Measurements from ENCODE around the gene FAF2. TPM values are rescaled to one million over a fixed set of nuclear protein-coding genes. Genes with fewer than 3 reads are reported as not detected.

Gene FAF2
- total and polyA plus RNA-seq, 4 donors, result 38.0 to 50.9 (median 41.9) TPM

DNA sequence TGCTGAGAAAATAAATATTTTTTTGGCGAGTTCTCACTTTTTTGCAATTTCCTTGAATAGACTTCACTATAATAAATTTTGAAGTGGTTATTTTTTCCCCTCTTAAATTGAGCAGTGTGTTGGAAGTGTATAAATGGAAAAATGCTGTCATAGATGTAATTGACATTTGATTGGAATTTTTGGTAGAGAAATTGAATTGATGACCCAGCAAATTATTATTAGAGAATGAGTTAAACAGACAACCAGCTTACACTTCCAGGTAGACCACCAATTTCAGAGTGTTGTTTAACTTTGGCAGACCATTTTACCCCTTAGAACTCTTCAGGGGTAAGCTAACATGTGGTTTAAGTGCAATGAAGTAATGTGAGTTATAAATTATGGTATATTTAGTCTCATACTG, 1.9 kb downstream of the FAF2 start:
- Histone ChIP-seq H3K27me3 (ENCODE audit: control insufficient read depth, insufficient read depth, low read length) (no peaks in the 10 kb centered on the region), H3K4me3 (ENCODE audit: low read depth, low read length) (no peak overlapping the region), H3K4me1 (ENCODE audit: control insufficient read depth, insufficient read depth, low read length) (peaks cover 19% of the 10 kb centered on the region), H3K36me3 (ENCODE audit: control insufficient read depth, insufficient read depth, low read length) (peaks cover 13% of the 10 kb centered on the region), H3K9me3 (ENCODE audit: control insufficient read depth, insufficient read depth, low read length) (no peaks in the 10 kb centered on the region), H3K27ac (ENCODE audit: low read depth, low read length) (no peak overlapping the region)
- DNase-seq (ENCODE audit: low read depth in 4 of 6, low spot score in 6 of 6), result no peak
- no CpG with 5 or more reads among the region's 1 CpG for WGBS (ENCODE audit: insufficient coverage)

DNA sequence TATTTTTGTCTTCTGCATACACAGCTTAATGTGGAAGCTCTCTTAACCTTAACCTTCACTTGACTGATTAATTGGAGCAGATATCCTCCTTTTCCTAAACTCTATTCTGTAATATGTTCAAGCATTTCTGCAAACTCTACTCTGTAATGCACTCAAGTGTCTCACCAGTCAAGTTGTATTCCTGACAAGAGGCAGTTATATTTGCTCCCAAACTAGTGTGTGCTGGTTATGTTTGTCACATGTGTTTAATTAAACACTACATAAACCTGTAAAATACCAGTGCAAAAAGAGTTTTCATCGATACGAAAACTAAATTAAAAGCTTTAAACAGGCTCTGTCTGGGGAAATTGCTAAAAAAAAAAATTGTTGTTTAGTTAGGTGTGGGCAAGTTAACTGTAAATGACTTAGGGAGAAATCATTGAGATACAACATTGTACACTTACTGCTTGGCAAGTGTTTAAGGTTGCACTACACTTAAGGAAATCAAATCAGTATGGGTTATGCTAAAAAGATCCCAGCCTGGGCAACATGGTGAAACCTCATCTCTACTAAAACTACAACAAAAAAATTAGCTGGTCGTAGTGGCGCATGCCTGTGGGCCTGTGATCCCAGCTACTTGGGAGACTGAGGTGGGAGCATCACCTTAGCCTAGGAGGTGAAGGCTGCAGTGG, 6.7 kb downstream of the FAF2 start:
- no peak overlapping the region for H3K4me3 ChIP-seq (ENCODE audit: low read depth, low read length)
- 92% methylated on average over 2 of the region's 4 CpGs for WGBS (ENCODE audit: insufficient coverage)
- H3K27me3 ChIP-seq (ENCODE audit: control insufficient read depth, insufficient read depth, low read length), result no peaks in the 10 kb centered on the region
- peaks cover 15% of the 10 kb centered on the region for H3K36me3 ChIP-seq (ENCODE audit: control insufficient read depth, insufficient read depth, low read length)
- no peaks in the 10 kb centered on the region for H3K4me1 ChIP-seq (ENCODE audit: control insufficient read depth, insufficient read depth, low read length)
- DNase-seq (ENCODE audit: low read depth in 4 of 6, low spot score in 6 of 6), result no peak
- H3K9me3 ChIP-seq (ENCODE audit: control insufficient read depth, insufficient read depth, low read length), result no peaks in the 10 kb centered on the region
- no peak overlapping the region for H3K27ac ChIP-seq (ENCODE audit: low read depth, low read length)

DNA sequence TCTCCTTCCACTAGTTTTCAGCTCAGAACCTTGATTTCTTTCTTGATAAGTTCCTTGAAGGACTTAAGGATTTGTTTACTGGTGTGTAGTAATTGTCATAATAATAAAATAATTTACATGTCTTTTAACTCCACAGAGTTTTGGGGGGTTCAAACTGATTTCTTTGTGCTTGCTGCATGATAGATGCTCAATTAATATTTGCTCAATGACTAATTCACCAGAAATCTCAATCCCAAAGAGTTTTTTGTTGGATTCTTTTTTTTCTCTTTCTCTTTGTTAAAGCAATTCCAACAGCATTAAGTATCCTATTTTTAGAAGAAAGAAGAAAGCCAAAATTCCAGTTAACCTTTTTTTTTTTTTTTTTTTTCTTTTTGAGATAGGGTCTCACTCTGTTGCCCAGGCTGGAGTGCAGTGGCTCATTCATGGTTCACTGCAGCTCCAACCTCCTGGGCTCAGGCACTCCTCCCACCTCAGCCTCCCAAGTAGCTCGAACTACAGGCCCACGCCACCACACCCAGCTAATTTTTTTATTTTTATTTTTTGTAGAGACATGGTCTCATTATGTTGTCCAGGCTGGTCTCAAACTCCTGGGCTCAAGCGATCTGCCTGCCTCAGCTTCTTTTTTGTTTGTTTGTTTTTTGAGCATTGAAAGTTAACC, 10.8 kb downstream of the FAF2 start:
- Histone ChIP-seq H3K9me3 (ENCODE audit: control insufficient read depth, insufficient read depth, low read length) (no peaks in the 10 kb centered on the region), H3K4me1 (ENCODE audit: control insufficient read depth, insufficient read depth, low read length) (no peaks in the 10 kb centered on the region), H3K27ac (ENCODE audit: low read depth, low read length) (no peak overlapping the region), H3K27me3 (ENCODE audit: control insufficient read depth, insufficient read depth, low read length) (no peaks in the 10 kb centered on the region), H3K36me3 (ENCODE audit: control insufficient read depth, insufficient read depth, low read length) (peaks cover 6% of the 10 kb centered on the region), H3K4me3 (ENCODE audit: low read depth, low read length) (no peak overlapping the region)
- WGBS (ENCODE audit: insufficient coverage), result no CpG with 5 or more reads among the region's 3 CpGs
- no peak for DNase-seq (ENCODE audit: low read depth in 4 of 6, low spot score in 6 of 6)

DNA sequence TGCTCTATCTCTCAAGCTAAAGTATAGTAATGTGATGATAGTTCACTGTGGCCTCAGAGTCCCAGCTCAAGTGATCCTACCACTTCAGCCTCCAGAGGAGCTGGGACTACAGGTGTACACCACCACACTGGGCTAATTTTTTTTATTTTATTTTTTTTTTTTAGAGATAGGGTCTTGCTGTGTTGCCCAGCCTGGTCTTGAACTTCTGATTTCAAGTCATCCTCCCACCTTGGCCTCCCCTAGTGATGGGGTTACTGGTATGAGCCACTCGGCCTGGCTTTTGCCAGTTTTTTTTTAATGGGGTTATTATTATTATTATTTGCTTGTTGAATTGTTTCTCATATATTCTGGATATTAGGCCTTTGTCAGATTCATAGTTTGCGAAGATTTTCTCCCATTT, 13.2 kb downstream of the FAF2 start:
- H3K9me3 ChIP-seq (ENCODE audit: control insufficient read depth, insufficient read depth, low read length), result no peaks in the 10 kb centered on the region
- no peak overlapping the region for H3K4me3 ChIP-seq (ENCODE audit: low read depth, low read length)
- no peak for DNase-seq (ENCODE audit: low read depth in 4 of 6, low spot score in 6 of 6)
- no peak overlapping the region for H3K27ac ChIP-seq (ENCODE audit: low read depth, low read length)
- no CpG with 5 or more reads among the region's 2 CpGs for WGBS (ENCODE audit: insufficient coverage)
- no peaks in the 10 kb centered on the region for H3K4me1 ChIP-seq (ENCODE audit: control insufficient read depth, insufficient read depth, low read length)
- no peaks in the 10 kb centered on the region for H3K27me3 ChIP-seq (ENCODE audit: control insufficient read depth, insufficient read depth, low read length)
- no peaks in the 10 kb centered on the region for H3K36me3 ChIP-seq (ENCODE audit: control insufficient read depth, insufficient read depth, low read length)

DNA sequence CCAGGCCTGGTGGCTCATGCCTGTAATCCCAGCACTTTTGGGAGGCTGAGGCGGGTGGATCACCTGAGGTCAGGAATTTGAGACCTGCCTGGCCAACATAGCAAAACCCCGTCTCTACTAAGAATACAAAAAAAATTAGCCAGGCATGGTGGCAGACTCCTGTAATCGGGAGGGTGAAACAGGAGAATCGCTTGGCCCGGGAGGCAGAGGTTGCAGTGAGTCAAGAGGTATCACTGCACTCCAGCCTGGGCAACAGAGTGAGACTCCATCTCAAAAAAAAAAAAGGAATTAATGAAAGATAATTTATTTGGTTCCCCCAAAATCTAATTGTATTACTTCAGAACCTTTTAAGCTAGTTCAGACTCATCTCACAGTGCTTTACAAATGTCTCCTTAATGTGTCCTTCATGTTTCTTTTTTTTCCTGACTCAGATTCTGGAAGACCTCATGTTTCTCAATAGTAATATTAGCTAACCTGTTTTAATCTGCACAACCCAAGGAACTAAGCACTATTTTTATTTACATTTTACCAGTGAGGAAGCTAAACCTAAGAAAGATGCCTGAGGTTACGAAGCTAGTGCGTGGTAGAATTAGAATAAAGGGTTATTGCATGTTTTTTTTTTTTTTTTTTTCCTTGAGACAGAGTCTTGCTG, 15.1 kb downstream of the FAF2 start:
- no peaks in the 10 kb centered on the region for H3K36me3 ChIP-seq (ENCODE audit: control insufficient read depth, insufficient read depth, low read length)
- H3K4me1 ChIP-seq (ENCODE audit: control insufficient read depth, insufficient read depth, low read length), result no peaks in the 10 kb centered on the region
- no peak overlapping the region for H3K27ac ChIP-seq (ENCODE audit: low read depth, low read length)
- H3K9me3 ChIP-seq (ENCODE audit: control insufficient read depth, insufficient read depth, low read length), result no peaks in the 10 kb centered on the region
- no peak overlapping the region for H3K4me3 ChIP-seq (ENCODE audit: low read depth, low read length)
- no CpG with 5 or more reads among the region's 7 CpGs for WGBS (ENCODE audit: insufficient coverage)
- no peaks in the 10 kb centered on the region for H3K27me3 ChIP-seq (ENCODE audit: control insufficient read depth, insufficient read depth, low read length)
- DNase-seq (ENCODE audit: low read depth in 4 of 6, low spot score in 6 of 6), result no peak

DNA sequence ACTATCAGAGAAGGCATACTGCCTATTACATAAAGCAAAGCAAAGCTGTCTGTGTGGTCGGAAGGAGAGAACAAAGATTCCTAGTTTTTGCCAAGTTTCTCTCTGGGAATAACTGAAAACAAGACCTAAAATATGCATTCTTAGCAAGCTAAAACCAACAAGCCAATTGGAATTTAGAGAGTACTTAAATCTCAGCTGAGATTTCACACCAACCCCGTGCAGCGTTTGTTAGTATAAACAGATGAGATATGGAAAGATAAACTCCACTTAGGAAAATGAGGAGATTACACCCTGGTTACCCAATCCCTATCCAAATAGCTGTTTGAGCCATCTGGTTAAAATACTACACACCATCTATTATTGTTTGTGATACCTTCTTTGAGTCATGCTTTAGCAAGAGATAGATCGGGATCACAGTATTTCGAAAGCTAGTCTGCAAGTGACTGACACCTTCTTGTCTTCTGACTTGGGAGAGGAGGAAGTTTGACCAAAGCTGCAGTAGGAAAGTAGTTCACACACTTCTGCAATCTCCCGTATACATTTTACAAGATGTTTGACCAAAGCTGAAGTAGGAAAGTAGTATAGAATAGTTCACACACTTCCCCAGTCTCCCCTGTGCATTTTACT, 18.2 kb downstream of the FAF2 start:
- no peak overlapping the region for H3K4me3 ChIP-seq (ENCODE audit: low read depth, low read length)
- H3K36me3 ChIP-seq (ENCODE audit: control insufficient read depth, insufficient read depth, low read length), result peaks cover 5% of the 10 kb centered on the region
- WGBS (ENCODE audit: insufficient coverage), result 100% methylated on average over 1 of the region's 6 CpGs
- H3K9me3 ChIP-seq (ENCODE audit: control insufficient read depth, insufficient read depth, low read length), result no peaks in the 10 kb centered on the region
- peak overlapping the region; percentile 15 for H3K27ac ChIP-seq (ENCODE audit: low read depth, low read length)
- DNase-seq (ENCODE audit: low read depth in 4 of 6, low spot score in 6 of 6), result peak in 1 of 6 donors; percentile 46
- no peaks in the 10 kb centered on the region for H3K4me1 ChIP-seq (ENCODE audit: control insufficient read depth, insufficient read depth, low read length)
- H3K27me3 ChIP-seq (ENCODE audit: control insufficient read depth, insufficient read depth, low read length), result no peaks in the 10 kb centered on the region

DNA sequence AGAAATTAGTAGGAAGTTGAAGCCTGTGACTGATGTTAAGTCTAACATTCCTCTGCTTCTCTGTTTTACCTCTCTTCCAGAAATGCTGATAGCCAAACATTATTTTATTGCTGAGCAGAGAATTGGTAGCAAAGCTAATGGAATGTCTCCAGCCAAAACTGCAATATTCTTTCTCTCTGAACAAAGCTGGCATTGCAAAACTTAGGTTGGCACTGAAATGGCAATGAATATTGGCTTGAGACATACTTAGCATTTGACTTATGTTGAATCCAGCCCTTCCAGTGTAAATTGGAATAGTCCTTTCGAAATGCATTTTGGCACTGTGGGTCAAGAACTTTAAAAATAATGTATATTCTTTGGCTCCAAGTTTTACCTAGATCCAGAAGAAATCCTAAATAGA, 21.1 kb downstream of the FAF2 start:
- Histone ChIP-seq H3K36me3 (ENCODE audit: control insufficient read depth, insufficient read depth, low read length) (peaks cover 5% of the 10 kb centered on the region), H3K27me3 (ENCODE audit: control insufficient read depth, insufficient read depth, low read length) (no peaks in the 10 kb centered on the region), H3K9me3 (ENCODE audit: control insufficient read depth, insufficient read depth, low read length) (peaks cover 2% of the 10 kb centered on the region), H3K27ac (ENCODE audit: low read depth, low read length) (no peak overlapping the region), H3K4me1 (ENCODE audit: control insufficient read depth, insufficient read depth, low read length) (no peaks in the 10 kb centered on the region), H3K4me3 (ENCODE audit: low read depth, low read length) (no peak overlapping the region)
- DNase-seq (ENCODE audit: low read depth in 4 of 6, low spot score in 6 of 6), result peak in 2 of 6 donors; percentile 24 to 52
- no CpG with 5 or more reads among the region's 1 CpG for WGBS (ENCODE audit: insufficient coverage)

DNA sequence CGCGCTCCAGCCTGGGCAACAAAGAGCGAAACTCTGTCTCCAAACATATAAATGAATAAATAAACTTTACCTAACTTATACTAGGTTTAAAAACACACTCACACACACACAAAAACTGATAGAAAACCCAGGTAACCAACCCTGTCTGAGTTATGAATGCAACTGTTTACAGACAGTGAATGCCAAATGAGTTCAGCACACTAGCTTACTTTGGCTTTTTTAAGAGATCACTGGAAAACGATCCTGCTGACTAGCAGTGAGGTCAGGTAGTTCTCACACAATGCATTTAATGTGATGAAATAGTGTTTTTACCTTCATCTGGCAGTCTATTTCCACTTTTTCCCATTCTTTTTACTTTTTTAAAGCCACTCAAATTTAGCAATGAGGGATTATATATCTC, 22.4 kb downstream of the FAF2 start:
- Histone ChIP-seq H3K36me3 (ENCODE audit: control insufficient read depth, insufficient read depth, low read length) (peaks cover 7% of the 10 kb centered on the region), H3K4me3 (ENCODE audit: low read depth, low read length) (no peak overlapping the region), H3K27me3 (ENCODE audit: control insufficient read depth, insufficient read depth, low read length) (no peaks in the 10 kb centered on the region), H3K27ac (ENCODE audit: low read depth, low read length) (no peak overlapping the region), H3K4me1 (ENCODE audit: control insufficient read depth, insufficient read depth, low read length) (no peaks in the 10 kb centered on the region), H3K9me3 (ENCODE audit: control insufficient read depth, insufficient read depth, low read length) (peaks cover 2% of the 10 kb centered on the region)
- no CpG with 5 or more reads among the region's 4 CpGs for WGBS (ENCODE audit: insufficient coverage)
- DNase-seq (ENCODE audit: low read depth in 4 of 6, low spot score in 6 of 6), result no peak

DNA sequence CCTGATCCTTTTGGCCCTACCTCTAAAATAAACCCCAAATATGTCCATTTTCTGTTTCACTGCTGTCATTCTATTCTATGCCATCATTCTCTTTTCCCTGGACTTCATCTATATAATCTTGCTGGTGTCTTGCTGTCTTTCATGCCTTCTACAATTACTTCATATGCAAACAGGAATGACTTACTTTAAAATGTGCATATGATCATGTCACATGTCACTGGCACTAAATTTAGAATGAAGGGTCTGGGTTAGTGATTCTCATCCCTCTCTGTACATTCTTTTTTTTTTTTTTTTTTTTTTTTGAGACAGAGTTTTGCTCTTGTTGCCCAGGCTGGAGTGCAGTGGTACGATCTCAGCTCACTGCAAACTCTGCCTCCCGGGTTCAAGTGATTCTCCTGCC, 22.9 kb downstream of the FAF2 start:
- H3K4me1 ChIP-seq (ENCODE audit: control insufficient read depth, insufficient read depth, low read length), result no peaks in the 10 kb centered on the region
- no CpG with 5 or more reads among the region's 2 CpGs for WGBS (ENCODE audit: insufficient coverage)
- H3K4me3 ChIP-seq (ENCODE audit: low read depth, low read length), result no peak overlapping the region
- H3K9me3 ChIP-seq (ENCODE audit: control insufficient read depth, insufficient read depth, low read length), result peaks cover 2% of the 10 kb centered on the region
- H3K27me3 ChIP-seq (ENCODE audit: control insufficient read depth, insufficient read depth, low read length), result no peaks in the 10 kb centered on the region
- H3K36me3 ChIP-seq (ENCODE audit: control insufficient read depth, insufficient read depth, low read length), result peaks cover 12% of the 10 kb centered on the region
- H3K27ac ChIP-seq (ENCODE audit: low read depth, low read length), result no peak overlapping the region
- no peak for DNase-seq (ENCODE audit: low read depth in 4 of 6, low spot score in 6 of 6)

All from spinal cord (tissue), 10 donors.